Upper lobe of left lung (tissue), 6 donors: ENCODE results near the gene HSPB2. TPM values are rescaled to one million over a fixed set of nuclear protein-coding genes. Genes with fewer than 3 reads are reported as not detected.

Experiments used
- ATAC-seq, 2 donors: fragments of 200-7000 bp; cut with Tn5 transposase; one replicate each; pipeline ENCODE4 v1.9.1; 2022; ENCODE audit warnings: mild to moderate bottlenecking in 2 of 2, moderate library complexity in 2 of 2; ENCODE audit not compliant: low FRiP score in 2 of 2
- DNase-seq, 2 donors: peaks; one replicate each; pipeline ENCODE4 v3.0.0-alpha.2; 2019 to 2020
- H3K27ac ChIP-seq, 4 donors: fragments of 200-600 bp; sonication (generic); one replicate each; pipeline ENCODE4 v1.5.1; 2016 to 2019
- H3K27me3 ChIP-seq, 4 donors: fragments of 200-600 bp; sonication (generic); one replicate each; pipeline ENCODE4 v1.5.1; 2017 to 2019
- H3K36me3 ChIP-seq, 4 donors: fragments of 200-600 bp; sonication (generic); one replicate each; pipeline ENCODE4 v1.5.1; 2016 to 2019
- H3K4me1 ChIP-seq, 4 donors: fragments of 200-600 bp; sonication (generic); one replicate each; pipeline ENCODE4 v1.5.1; 2018 to 2019
- H3K4me3 ChIP-seq, 4 donors: fragments of 200-600 bp; sonication (generic); one replicate each; pipeline ENCODE4 v1.5.1; 2017 to 2019; ENCODE audit warnings: mild to moderate bottlenecking in 2 of 4, moderate library complexity in 1 of 4
- H3K9me3 ChIP-seq, 4 donors: fragments of 200-600 bp; sonication (generic); one replicate each; pipeline ENCODE4 v1.5.1; 2018 to 2019
- CTCF ChIP-seq, 6 experiments: fragments of 450-650 bp in 4 of 6; fragments of 200-600 bp in 2 of 6; sonication (generic) in 2 of 6; IDR thresholded peaks; one replicate each; pipeline ENCODE4 v1.5.1; 2016 to 2019; ENCODE audit warnings: antibody characterized with exemption in 6 of 6
- EP300 ChIP-seq, 4 donors: sonication (generic); formaldehyde crosslinking; IDR thresholded peaks; one replicate each; pipeline ENCODE4 v1.5.1; 2017; ENCODE audit warnings: antibody characterized with exemption in 4 of 4, control low read depth in 2 of 4
- POLR2A ChIP-seq, 4 donors: fragments of 450-650 bp; IDR thresholded peaks; one replicate each; pipeline ENCODE4 v1.5.1; 2016 to 2017; ENCODE audit warnings: antibody characterized with exemption in 4 of 4, mild to moderate bottlenecking in 2 of 4
- POLR2AphosphoS5 ChIP-seq, 2 donors: sonication (generic); formaldehyde crosslinking; IDR thresholded peaks; one replicate each; pipeline ENCODE4 v1.5.1; 2017; ENCODE audit warnings: antibody characterized with exemption in 2 of 2
- WGBS, 2 donors: methylation state at CpG; one replicate each; pipeline ENCODE4 v1.1.5; 2017 to 2018; 5-methylcytosine and 5-hydroxymethylcytosine counted together
- total RNA-seq, 6 donors: library from RNA; depleted of rRNA in 4 of 6; stranded (reverse); fragments of >200 nt in 4 of 6; gene quantifications; one replicate each; pipeline versions ENCODE4 v1.1.0 to v1.2.1, GENCODE V29; 2016 to 2021
- donor health status: DM: no; HTN: no; CAD: no; lungs with moderate emphysema.
- donor health status: DM: no; HTN: yes; CAD: no; lungs with severe emphysema.

The HSPB2 gene
- total RNA-seq, 6 donors from 2014 or later = 0.61 to 6.5 (median 1.9) TPM; not detected in 2

- ATAC-seq (peak in 1 of 2 donors; percentile 24), DNase-seq (peak in 1 of 2 donors; percentile 45)
- no peaks in the 10 kb centered on the region for H3K27me3 ChIP-seq
- peak overlapping the region in 3 of 4 donors; percentile 21 to 59 (median 54) for H3K27ac ChIP-seq
- TF ChIP-seq POLR2AphosphoS5 (IDR thresholded peaks at IDR 0.05) (no peak), CTCF (IDR thresholded peaks at IDR 0.05) (no peak), EP300 (IDR thresholded peaks at IDR 0.05) (no peak), POLR2A (IDR thresholded peaks at IDR 0.05) (no peak)
- peaks cover 5 to 25% (median 6%) of the 10 kb centered on the region in 4 donors for H3K4me1 ChIP-seq
- no peaks in the 10 kb centered on the region for H3K36me3 ChIP-seq
- H3K4me3 ChIP-seq = no peak overlapping the region
- WGBS, 2 donors = 25 to 48% methylated on average over 3 of the region's 3 CpGs
- H3K9me3 ChIP-seq = no peaks in the 10 kb centered on the region
Observed at GRCh38 chr11:111944139-111944538, 31.6 kb downstream of the HSPB2 start.

GRCh38 chr11:111944651-111945051 lies 32.1 kb downstream of the HSPB2 start:
- DNase-seq = no peak
- Histone ChIP-seq H3K9me3 (no peaks in the 10 kb centered on the region), H3K27ac (peak overlapping the region in 2 of 4 donors; percentile 54 to 59), H3K27me3 (no peaks in the 10 kb centered on the region), H3K36me3 (no peaks in the 10 kb centered on the region), H3K4me3 (no peak overlapping the region), H3K4me1 (peaks cover 4 to 25% (median 6%) of the 10 kb centered on the region in 4 donors)
- WGBS, 2 donors = 62 to 71% methylated on average over 5 of the region's 5 CpGs
- peak in 1 of 2 donors; percentile 54 for ATAC-seq
- TF ChIP-seq POLR2AphosphoS5 (IDR thresholded peaks at IDR 0.05) (peak in 1 of 2 donors; percentile 31), EP300 (IDR thresholded peaks at IDR 0.05) (no peak)

- H3K4me1 ChIP-seq = peaks cover 4 to 25% (median 6%) of the 10 kb centered on the region in 4 donors
- no peaks in the 10 kb centered on the region for H3K27me3 ChIP-seq
- 42 to 54% methylated on average over 1 of the region's 1 CpG for WGBS, 2 donors
- TF ChIP-seq EP300 (IDR thresholded peaks at IDR 0.05) = no peak
- TF ChIP-seq POLR2AphosphoS5 (IDR thresholded peaks at IDR 0.05) = no peak
- no peak for TF ChIP-seq CTCF (IDR thresholded peaks at IDR 0.05)
- TF ChIP-seq POLR2A (IDR thresholded peaks at IDR 0.05) = no peak
- no peak overlapping the region for H3K4me3 ChIP-seq
- ATAC-seq (no peak), DNase-seq (no peak)
- H3K27ac ChIP-seq = no peak overlapping the region
- H3K36me3 ChIP-seq = no peaks in the 10 kb centered on the region
- no peaks in the 10 kb centered on the region for H3K9me3 ChIP-seq
Observed at GRCh38 chr11:111945198-111945597, 32.7 kb downstream of the HSPB2 start.

- TF ChIP-seq POLR2A (IDR thresholded peaks at IDR 0.05) (no peak), EP300 (IDR thresholded peaks at IDR 0.05) (no peak), CTCF (IDR thresholded peaks at IDR 0.05) (no peak), POLR2AphosphoS5 (IDR thresholded peaks at IDR 0.05) (no peak)
- H3K27ac ChIP-seq = peak overlapping the region in 3 of 4 donors; percentile 31 to 35 (median 35)
- DNase-seq (no peak), ATAC-seq (no peak)
- H3K9me3 ChIP-seq = no peaks in the 10 kb centered on the region
- H3K36me3 ChIP-seq = no peaks in the 10 kb centered on the region
- WGBS, 2 donors = 58 to 75% methylated on average over 3 of the region's 3 CpGs
- H3K27me3 ChIP-seq = no peaks in the 10 kb centered on the region
- peaks cover 4 to 25% (median 6%) of the 10 kb centered on the region in 4 donors for H3K4me1 ChIP-seq
- H3K4me3 ChIP-seq = no peak overlapping the region
Observed at GRCh38 chr11:111946499-111946898, 34.0 kb downstream of the HSPB2 start.

GRCh38 chr11:111947143-111947542 lies 34.6 kb downstream of the HSPB2 start:
- no peak for DNase-seq
- no peak overlapping the region for H3K4me3 ChIP-seq
- TF ChIP-seq CTCF (IDR thresholded peaks at IDR 0.05) (no peak), POLR2AphosphoS5 (IDR thresholded peaks at IDR 0.05) (no peak), EP300 (IDR thresholded peaks at IDR 0.05) (no peak), POLR2A (IDR thresholded peaks at IDR 0.05) (no peak)
- H3K4me1 ChIP-seq = peaks cover 4 to 25% (median 6%) of the 10 kb centered on the region in 4 donors
- no peaks in the 10 kb centered on the region for H3K27me3 ChIP-seq
- no peaks in the 10 kb centered on the region for H3K9me3 ChIP-seq
- no peak for ATAC-seq
- peak overlapping the region in 1 of 4 donors; percentile 31 for H3K27ac ChIP-seq
- H3K36me3 ChIP-seq = no peaks in the 10 kb centered on the region
